Fibroblast of lung (primary cell): ENCODE results near the gene UBL5. TPM values are rescaled to one million over a fixed set of nuclear protein-coding genes. Genes with fewer than 3 reads are reported as not detected.
"Not testable (repeated sequence)": the region's sequence is repeated elsewhere in the genome, so short reads cannot be mapped to it uniquely, and the experiment has no call there.

Experiments used
- DNase-seq, 2 donors: peaks; one replicate each; pipeline versions ENCODE4 v3.0.0 to v3.0.0-alpha.2; 2010; ENCODE audit warnings: low read depth in 2 of 2
- H2AFZ ChIP-seq: 2 replicates; pipeline ENCODE4 v1.5.1; 2012; ENCODE audit warnings: low read length, control low read depth, inconsistent platforms
- H3K27ac ChIP-seq: 2 replicates; pipeline ENCODE4 v1.5.1; 2011; ENCODE audit warnings: low read length, control low read depth; ENCODE audit not compliant: insufficient read depth
- H3K27me3 ChIP-seq: 2 replicates; pipeline ENCODE4 v1.5.1; 2011; ENCODE audit warnings: mild to moderate bottlenecking, low read length; ENCODE audit not compliant: control insufficient read depth, insufficient read depth
- H3K36me3 ChIP-seq: 2 replicates; pipeline ENCODE4 v1.5.1; 2011; ENCODE audit warnings: low read length; ENCODE audit not compliant: control insufficient read depth, insufficient read depth
- H3K4me1 ChIP-seq: 2 replicates; pipeline ENCODE4 v1.5.1; 2011; ENCODE audit warnings: low read length; ENCODE audit not compliant: control insufficient read depth, insufficient read depth; ENCODE audit errors: extremely low read depth
- H3K4me2 ChIP-seq: 2 replicates; pipeline ENCODE4 v1.5.1; 2011; ENCODE audit warnings: low read length, control low read depth; ENCODE audit not compliant: insufficient read depth; ENCODE audit errors: extremely low read depth
- H3K4me3 ChIP-seq, 4 experiments: fragments of 200-600 bp in 1 of 4; sonication (generic) in 1 of 4; replicated peaks in 1 of 4; 2 replicates each; pipeline ENCODE4 v1.5.1; 2011 to 2016; ENCODE audit warnings: low read length in 4 of 4, low read depth in 3 of 4, mild to moderate bottlenecking in 3 of 4, control low read depth in 2 of 4, inconsistent platforms in 1 of 4, mixed read lengths in 1 of 4; ENCODE audit not compliant: insufficient read depth in 1 of 4; ENCODE audit errors: control extremely low read depth in 1 of 4
- H3K79me2 ChIP-seq: 2 replicates; pipeline ENCODE4 v1.5.1; 2012; ENCODE audit warnings: mild to moderate bottlenecking, low read length, inconsistent platforms; ENCODE audit not compliant: control insufficient read depth, insufficient read depth
- H3K9ac ChIP-seq: 2 replicates; pipeline ENCODE4 v1.5.1; 2011; ENCODE audit warnings: mild to moderate bottlenecking, low read length, control low read depth; ENCODE audit not compliant: insufficient read depth
- H3K9me3 ChIP-seq: 2 replicates; pipeline ENCODE4 v1.5.1; 2012; ENCODE audit warnings: low read depth, low read length; ENCODE audit not compliant: control insufficient read depth, insufficient read depth
- H4K20me1 ChIP-seq: 2 replicates; pipeline ENCODE4 v1.5.1; 2011; ENCODE audit warnings: low read length; ENCODE audit not compliant: control insufficient read depth, insufficient read depth; ENCODE audit errors: extremely low read depth
- CTCF ChIP-seq, 2 donors: IDR thresholded peaks in 1 of 2; conservative IDR thresholded peaks in 1 of 2; 1 replicate in 1 of 2; 2 replicates in 1 of 2; pipeline ENCODE4 v1.5.1; 2011 to 2012; ENCODE audit warnings: low read length in 2 of 2, control low read depth in 1 of 2, inconsistent platforms in 1 of 2, low read depth in 1 of 2, mild to moderate bottlenecking in 1 of 2
- EZH2 ChIP-seq: IDR thresholded peaks from 2 replicates; pipeline ENCODE4 v1.5.1; 2012; ENCODE audit warnings: low read length, control low read depth, mild to moderate bottlenecking; ENCODE audit errors: missing control alignments
- polyA plus RNA-seq, 2 donors: library from polyadenylated mRNA; depleted of rRNA in 1 of 2; stranded (reverse) in 1 of 2; unstranded in 1 of 2; fragments of >200 nt; gene quantifications; 2 replicates each; pipeline ENCODE4 v1.2.1, GENCODE V29; 2011 to 2012; ENCODE audit warnings: missing spikeins in 1 of 2
- total RNA-seq: library from RNA; depleted of rRNA; stranded (reverse); fragments of >200 nt; gene quantifications from 2 replicates; pipeline ENCODE4 v1.2.1, GENCODE V29; 2014

UBL5 gene
- total and polyA plus RNA-seq, 2 donors (not counting 1 experiment from before 2014, with no cell fraction given), result 154 to 1,038 TPM

DNA sequence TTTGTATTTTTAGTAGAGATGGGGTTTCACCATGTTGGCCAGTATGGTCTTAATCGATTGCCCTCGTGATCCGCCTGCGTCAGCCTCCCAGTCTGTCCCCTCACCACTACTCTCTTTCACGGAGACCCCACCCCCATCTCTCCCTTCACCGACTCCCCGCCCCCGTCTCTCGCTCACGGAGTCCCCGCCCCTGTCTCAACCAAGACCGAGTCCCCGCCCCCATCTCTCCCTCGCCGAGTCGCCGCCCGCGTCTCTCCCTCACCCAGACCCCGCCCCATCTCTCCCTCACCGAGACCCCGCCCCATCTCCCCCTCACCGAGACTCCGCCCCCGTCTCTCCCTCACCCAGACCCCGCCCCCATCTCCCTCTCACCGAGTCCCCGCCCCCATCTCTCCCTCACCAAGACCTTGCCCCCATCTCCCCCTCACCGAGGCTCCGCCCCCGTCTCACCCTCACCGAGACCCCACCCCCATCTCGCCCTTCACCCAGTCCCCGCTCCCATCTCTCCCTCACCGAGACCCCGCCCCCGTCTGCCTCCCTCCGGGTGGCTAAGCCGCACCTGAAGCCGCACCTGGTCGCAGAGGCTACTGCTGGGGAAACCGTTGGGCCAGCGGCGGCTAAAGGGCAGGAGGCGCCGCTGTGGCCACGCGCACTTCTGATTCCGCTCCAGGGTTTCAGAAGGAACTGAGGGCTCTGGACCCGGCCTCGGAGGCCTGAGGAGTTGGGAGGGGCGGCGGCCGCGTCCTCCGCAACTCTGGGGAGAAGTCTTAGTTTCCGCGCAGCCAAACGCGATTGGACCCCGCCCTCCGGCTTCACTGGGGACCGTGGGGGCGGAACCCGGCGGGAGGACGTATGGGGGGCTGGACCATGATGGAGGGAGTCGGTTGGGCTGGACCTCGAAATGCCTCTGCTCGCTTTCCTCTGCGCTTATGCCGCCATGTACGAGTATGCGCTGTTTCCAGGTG, 42.1 kb upstream of the UBL5 start:
- Histone ChIP-seq H2AFZ (peak overlapping the region; percentile 90), H3K4me2 (peak overlapping the region; percentile 82), H3K27me3 (no peaks in the 10 kb centered on the region), H3K27ac (peak overlapping the region; percentile 90), H3K9me3 (no peaks in the 10 kb centered on the region), H3K79me2 (no peaks in the 10 kb centered on the region), H3K36me3 (no peaks in the 10 kb centered on the region), H3K9ac (peak overlapping the region; percentile 87), H4K20me1 (no peaks in the 10 kb centered on the region), H3K4me3 (peak overlapping the region; percentile 62 to 89 (median 85)), H3K4me1 (no peaks in the 10 kb centered on the region)
- TF ChIP-seq EZH2 (no peak), CTCF (conservative IDR thresholded peaks at IDR 0.05 in 1 of 2, IDR thresholded peaks at IDR 0.05 in 1 of 2; ENCODE audit: low read depth in 1 of 2, low read length in 2 of 2) (no peak)
- peak; percentile 91 to 97 for DNase-seq

- no peaks in the 10 kb centered on the region for H3K36me3 ChIP-seq
- peak overlapping the region in 3 of 4 experiments; percentile 62 to 89 (median 89) for H3K4me3 ChIP-seq
- no peak overlapping the region for H3K9ac ChIP-seq
- peak overlapping the region; percentile 37 for H2AFZ ChIP-seq
- H3K4me1 ChIP-seq, result no peaks in the 10 kb centered on the region
- no peak for DNase-seq
- peak overlapping the region; percentile 25 for H3K27ac ChIP-seq
- H4K20me1 ChIP-seq, result no peaks in the 10 kb centered on the region
- H3K9me3 ChIP-seq, result no peaks in the 10 kb centered on the region
- H3K79me2 ChIP-seq, result no peaks in the 10 kb centered on the region
- no peaks in the 10 kb centered on the region for H3K27me3 ChIP-seq
- H3K4me2 ChIP-seq, result peak overlapping the region; percentile 4
- TF ChIP-seq CTCF (conservative IDR thresholded peaks at IDR 0.05 in 1 of 2, IDR thresholded peaks at IDR 0.05 in 1 of 2; ENCODE audit: low read depth in 1 of 2, low read length in 2 of 2), result no peak
- no peak for TF ChIP-seq EZH2
These were observed 41.4 kb upstream of the UBL5 start for GRCh38 chr19:9786342-9786741.

DNA sequence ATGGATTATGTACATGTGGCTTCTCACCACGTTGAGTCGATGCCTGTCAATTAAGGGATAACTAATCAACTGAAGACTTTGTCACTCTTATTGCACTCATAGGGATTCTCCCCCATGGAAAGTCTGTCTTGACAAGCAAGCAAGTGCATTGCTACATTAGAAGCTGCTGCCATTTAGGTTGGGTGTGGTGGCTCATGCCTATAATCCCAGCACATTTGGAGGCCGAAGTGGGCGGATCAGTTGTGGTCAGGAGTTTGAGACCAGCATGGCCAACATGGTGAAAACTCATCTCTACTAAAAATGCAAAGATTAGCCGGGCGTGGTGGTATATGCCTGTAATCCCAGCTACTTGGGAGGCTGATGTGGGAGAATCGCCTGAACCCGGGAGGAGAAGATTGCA, 40.9 kb upstream of the UBL5 start:
- Histone ChIP-seq H3K79me2 (no peaks in the 10 kb centered on the region), H4K20me1 (no peaks in the 10 kb centered on the region), H3K9me3 (no peaks in the 10 kb centered on the region), H3K4me1 (no peaks in the 10 kb centered on the region), H3K27me3 (no peaks in the 10 kb centered on the region), H3K27ac (no peak overlapping the region), H3K4me2 (no peak overlapping the region), H3K36me3 (no peaks in the 10 kb centered on the region), H3K9ac (no peak overlapping the region), H2AFZ (no peak overlapping the region), H3K4me3 (no peak overlapping the region)
- no peak for DNase-seq
- no peak for TF ChIP-seq CTCF (conservative IDR thresholded peaks at IDR 0.05 in 1 of 2, IDR thresholded peaks at IDR 0.05 in 1 of 2; ENCODE audit: low read depth in 1 of 2, low read length in 2 of 2)
- TF ChIP-seq EZH2, result no peak

DNA sequence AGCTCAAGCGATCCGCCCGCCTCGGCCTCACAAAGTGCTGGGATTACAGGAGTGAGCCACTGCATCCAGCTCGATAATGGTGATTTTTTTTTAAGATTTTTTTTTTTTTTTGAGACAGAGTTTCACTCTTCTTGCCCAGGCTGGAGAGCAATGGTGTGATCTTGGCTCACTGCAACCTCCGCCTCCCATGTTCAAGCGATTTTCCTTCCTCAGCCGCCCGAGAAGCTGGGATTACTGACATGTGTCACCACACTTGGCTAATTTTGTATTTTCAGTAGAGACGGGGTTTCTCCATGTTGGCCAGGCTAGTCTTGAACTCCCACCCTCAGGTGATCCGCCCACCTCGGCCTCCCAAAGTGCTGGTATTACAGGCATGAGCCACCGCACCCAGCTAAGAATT, 39.1 kb upstream of the UBL5 start:
- H2AFZ ChIP-seq, H3K4me1 ChIP-seq, H3K27ac ChIP-seq, H4K20me1 ChIP-seq, H3K27me3 ChIP-seq, H3K9me3 ChIP-seq, H3K4me3 ChIP-seq, H3K36me3 ChIP-seq, DNase-seq, H3K4me2 ChIP-seq, H3K79me2 ChIP-seq, H3K9ac ChIP-seq: not testable (repeated sequence)
